Heart left ventricle (tissue), 16 donors: Measurements from ENCODE around the gene POLR2M. TPM values are rescaled to one million over a fixed set of nuclear protein-coding genes. Genes with fewer than 3 reads are reported as not detected.

Experiments used
- ATAC-seq, 4 donors: fragments of 200-7000 bp; cut with Tn5 transposase; one replicate each; pipeline ENCODE4 v1.9.1; 2020 to 2022; ENCODE audit warnings: moderate library complexity in 4 of 4, mild to moderate bottlenecking in 3 of 4, moderate number of reproducible peaks in 1 of 4
- DNase-seq, 5 donors: peaks; one replicate each; pipeline ENCODE4 v3.0.0-alpha.2; 2020
- H3K27ac ChIP-seq, 12 donors: fragments of 200-600 bp; sonication (generic) in 4 of 12; one replicate each; pipeline versions ENCODE4 v1.5.0 to v1.8.0; 2016 to 2022; ENCODE audit warnings: mild to moderate bottlenecking in 2 of 12
- H3K27me3 ChIP-seq, 9 donors: fragments of 200-600 bp; sonication (generic) in 2 of 9; one replicate each; pipeline versions ENCODE4 v1.5.1 to v1.8.0; 2016 to 2022; ENCODE audit warnings: mild to moderate bottlenecking in 3 of 9
- H3K36me3 ChIP-seq, 9 donors: fragments of 200-600 bp; sonication (generic) in 2 of 9; one replicate each; pipeline versions ENCODE4 v1.5.0 to v1.8.0; 2018 to 2022; ENCODE audit warnings: mild to moderate bottlenecking in 2 of 9
- H3K4me1 ChIP-seq, 12 donors: fragments of 200-600 bp; sonication (generic) in 4 of 12; one replicate each; pipeline versions ENCODE4 v1.5.0 to v1.8.0; 2016 to 2022; ENCODE audit warnings: mild to moderate bottlenecking in 3 of 12
- H3K4me3 ChIP-seq, 12 donors: fragments of 200-600 bp; sonication (generic) in 4 of 12; one replicate each; pipeline versions ENCODE4 v1.5.0 to v1.8.0; 2017 to 2022; ENCODE audit warnings: mild to moderate bottlenecking in 9 of 12, moderate library complexity in 4 of 12
- H3K9me3 ChIP-seq, 12 donors: fragments of 200-600 bp; sonication (generic) in 4 of 12; one replicate each; pipeline versions ENCODE4 v1.5.0 to v1.8.0; 2016 to 2022; ENCODE audit warnings: mild to moderate bottlenecking in 1 of 12
- CTCF ChIP-seq, 12 donors: fragments of 200-600 bp; sonication (generic) in 4 of 12; IDR thresholded peaks; one replicate each; pipeline versions ENCODE4 v1.5.0 to v1.8.0; 2018 to 2022; ENCODE audit warnings: antibody characterized with exemption in 12 of 12, mild to moderate bottlenecking in 5 of 12
- POLR2A ChIP-seq, 2 donors: fragments of 450-650 bp; IDR thresholded peaks; one replicate each; pipeline ENCODE4 v1.6.1; 2017; ENCODE audit warnings: antibody characterized with exemption in 2 of 2, mild to moderate bottlenecking in 2 of 2, moderate library complexity in 2 of 2
- WGBS, 4 donors: extraction: QIAGEN DNeasy Blood & Tissue Kit in 2 of 4; methylation state at CpG; one replicate each; pipeline versions ENCODE4 v1.1.5 to v1.1.7; 2013 to 2018; 5-methylcytosine and 5-hydroxymethylcytosine counted together
- intact Hi-C, 10 donors: fragments of 100-400 bp; cut with DNase I; formaldehyde crosslinking; loops; one replicate each; pipeline versions ENCODE4 v1.11.1 to v1.14.2; 2022
- polyA plus RNA-seq, 2 donors: library from polyadenylated mRNA; stranded (reverse); fragments of 200-250 nt; gene quantifications; one replicate each; pipeline ENCODE4 v1.2.3, GENCODE V29; 2013
- total RNA-seq, 9 donors: library from RNA; depleted of rRNA in 2 of 9; stranded (reverse); fragments of >200 nt in 2 of 9; fragmentation: NEBNext Ultra II Directional in 3 of 9; extraction: Animal tissue kit (Norgen Biotek cat#: 25700) in 3 of 9; gene quantifications; one replicate each; pipeline versions ENCODE4 v1.1.0 to v1.2.4, GENCODE V29; 2016 to 2023
- donor health status: ischemic (EF 13 %, LVEDD 7.1; RV severe dilation, severe dysfunction).
- donor health status: healthy with polysubstance abuse.
- donor health status: DM: no; HTN: yes; CAD: no.
- donor health status: DM: no; HTN: no; CAD: no.
- donor health status: ischemic (EF 25% LVEDD 6.9; RV normal size, moderate dysfunction).
- donor health status: ischemic (EF 25% LVEDD 5.7; RV mildly dilated, moderate dysfunction).
- donor health status: healthy.
- donor health status: DM: yes; HTN: yes; CAD: no.
- donor health status: ischemic (EF 35%, LVEDD 5.7; RV mildly dilated, moderate dysfunction).
- donor health status: nonischemic (EF 11% LVEDD 7.7; RV severe dilation, severe dysfunction).
- donor health status: DM: yes; HTN: yes; CAD: no.
- donor health status: PGD.
- donor health status: ischemic (EF 29% LVEDD 5.4; RV normal size, mild dysfunction).
- donor health status: nonischemic (EF 23%, LVEDD 6.1; RV moderate dilation, normal function).

POLR2M gene
- total and polyA plus RNA-seq, 11 donors = 17.4 to 243 (median 52.8) TPM

- Histone ChIP-seq H3K36me3 (peaks cover 0 to 30% (median 5%) of the 10 kb centered on the region in 9 donors), H3K9me3 (no peaks in the 10 kb centered on the region), H3K27me3 (no peaks in the 10 kb centered on the region), H3K4me1 (peaks cover 0 to 81% (median 29%) of the 10 kb centered on the region in 12 donors), H3K27ac (peak overlapping the region in 1 of 12 donors; percentile 21), H3K4me3 (no peak overlapping the region)
- DNase-seq = no peak
- TF ChIP-seq POLR2A (IDR thresholded peaks at IDR 0.05) = no peak
- no peak for TF ChIP-seq CTCF (IDR thresholded peaks at IDR 0.05)
- no peak for ATAC-seq
- intact Hi-C loops = loop anchor here in 1 of 10 donors (10.0 kb wide), 1 partner anchor 48 kb away; no protein-coding TSS in a partner anchor
- WGBS, 4 donors = 76 to 89% (median 85%) methylated on average over 5 of the region's 5 CpGs
Measured at GRCh38 chr15:57676585-57676984, 29.9 kb upstream of the POLR2M start.

- intact Hi-C loops = loop anchor here in 1 of 10 donors (10.0 kb wide), 1 partner anchor 48 kb away; no protein-coding TSS in a partner anchor
- ATAC-seq (no peak), DNase-seq (no peak)
- 88 to 94% (median 93%) methylated on average over 3 of the region's 3 CpGs for WGBS, 4 donors
- H3K36me3 ChIP-seq = peaks cover 0 to 30% (median 5%) of the 10 kb centered on the region in 9 donors
- H3K27me3 ChIP-seq = no peaks in the 10 kb centered on the region
- TF ChIP-seq POLR2A (IDR thresholded peaks at IDR 0.05) = no peak
- H3K4me3 ChIP-seq = no peak overlapping the region
- peak overlapping the region in 1 of 12 donors; percentile 21 for H3K27ac ChIP-seq
- H3K9me3 ChIP-seq = no peaks in the 10 kb centered on the region
- peaks cover 0 to 81% (median 29%) of the 10 kb centered on the region in 12 donors for H3K4me1 ChIP-seq
Measured at GRCh38 chr15:57677204-57677603, 29.3 kb upstream of the POLR2M start.

- H3K27ac ChIP-seq = peak overlapping the region in 6 of 12 donors; percentile 5 to 74 (median 34)
- DNase-seq (no peak), ATAC-seq (peak in 2 of 4 donors; percentile 18 to 38)
- peaks cover 0 to 36% (median 8%) of the 10 kb centered on the region in 9 donors for H3K36me3 ChIP-seq
- no peaks in the 10 kb centered on the region for H3K27me3 ChIP-seq
- intact Hi-C loops = no loop called here
- H3K4me3 ChIP-seq = no peak overlapping the region
- H3K4me1 ChIP-seq = peaks cover 4 to 83% (median 29%) of the 10 kb centered on the region in 12 donors
- H3K9me3 ChIP-seq = no peaks in the 10 kb centered on the region
- TF ChIP-seq CTCF (IDR thresholded peaks at IDR 0.05) (no peak), POLR2A (IDR thresholded peaks at IDR 0.05) (no peak)
- 86 to 95% (median 94%) methylated on average over 1 of the region's 1 CpG for WGBS, 4 donors
Measured at GRCh38 chr15:57680021-57680420, 26.5 kb upstream of the POLR2M start.

- no peak for DNase-seq
- Histone ChIP-seq H3K4me3 (no peak overlapping the region), H3K4me1 (peaks cover 4 to 83% (median 35%) of the 10 kb centered on the region in 12 donors), H3K36me3 (peaks cover 0 to 27% (median 4%) of the 10 kb centered on the region in 9 donors), H3K27me3 (no peaks in the 10 kb centered on the region), H3K27ac (peak overlapping the region in 7 of 12 donors; percentile 1 to 80 (median 40)), H3K9me3 (no peaks in the 10 kb centered on the region)
- TF ChIP-seq POLR2A (IDR thresholded peaks at IDR 0.05) = no peak
- no peak for TF ChIP-seq CTCF (IDR thresholded peaks at IDR 0.05)
- WGBS, 4 donors = 94 to 98% (median 97%) methylated on average over 1 of the region's 1 CpG
- ATAC-seq = peak in 1 of 4 donors; percentile 14
- intact Hi-C loops = no loop called here
Measured at GRCh38 chr15:57681011-57681410, 25.5 kb upstream of the POLR2M start.

- H3K27ac ChIP-seq = peak overlapping the region in 11 of 12 donors; percentile 40 to 80 (median 64)
- H3K27me3 ChIP-seq = no peaks in the 10 kb centered on the region
- ATAC-seq (no peak), DNase-seq (no peak)
- peaks cover 4 to 76% (median 36%) of the 10 kb centered on the region in 12 donors for H3K4me1 ChIP-seq
- no peak for TF ChIP-seq CTCF (IDR thresholded peaks at IDR 0.05)
- no peak for TF ChIP-seq POLR2A (IDR thresholded peaks at IDR 0.05)
- no peaks in the 10 kb centered on the region for H3K9me3 ChIP-seq
- H3K4me3 ChIP-seq = no peak overlapping the region
- WGBS, 4 donors = 53 to 72% (median 57%) methylated on average over 1 of the region's 1 CpG
- H3K36me3 ChIP-seq = peaks cover 0 to 21% (median 4%) of the 10 kb centered on the region in 9 donors
- intact Hi-C loops = no loop called here
Measured at GRCh38 chr15:57683481-57683880, 23.0 kb upstream of the POLR2M start.
